HCT116 (cell line): ENCODE results near the gene VLDLR. TPM values are rescaled to one million over a fixed set of nuclear protein-coding genes. Genes with fewer than 3 reads are reported as not detected.

Experiments used
- ATAC-seq: fragments of 200-7000 bp; cut with Tn5 transposase; 2 replicates; pipeline ENCODE4 v1.9.1; 2020; ENCODE audit warnings: mild to moderate bottlenecking, moderate library complexity
- BruUV-seq: library from RNA; stranded (reverse); fragments of 400-500 nt; replicated peaks from 2 replicates; lab custom pipeline; 2021; lab: Mats Ljungman, UMichigan
- CTCF ChIA-PET: fragments of 300-600 bp; sonication (Branson Sonifier 250); formaldehyde crosslinking; loops from one replicate; lab custom pipeline; 2021; ENCODE audit warnings: antibody characterized with exemption; lab: Charles Lee
- POLR2A ChIA-PET: fragments of 300-600, 350-600 bp; sonication (Branson Sonifier 250); formaldehyde crosslinking; loops from one replicate; lab custom pipeline; 2021; ENCODE audit warnings: antibody characterized with exemption; lab: Charles Lee
- RAD21 ChIA-PET, 2 experiments: fragments of 300-600 bp; sonication (Branson Sonifier 250); formaldehyde crosslinking; loops; one replicate each; lab custom pipeline; 2023; ENCODE audit warnings: low total read pairs in 2 of 2; ENCODE audit not compliant: uncharacterized antibody in 2 of 2, unreplicated experiment in 2 of 2, low non-redundant PET in 1 of 2; lab: Charles Lee
- DNase-seq: peaks from one replicate; pipeline ENCODE4 v3.0.0-alpha.2; 2010; ENCODE audit warnings: low read depth, low spot score
- H2AFZ ChIP-seq: fragments of 200-600 bp; shearing (Covaris generic), sonication (generic); 2 replicates; pipeline ENCODE4 v1.6.1; 2017; ENCODE audit warnings: low read depth, mixed run types, mixed read lengths, antibody characterized with exemption, low read length; ENCODE audit not compliant: poor library complexity, severe bottlenecking
- H3K27ac ChIP-seq: 2 replicates; pipeline ENCODE4 v1.5.1; 2012; ENCODE audit warnings: low read depth, low read length
- H3K27me3 ChIP-seq: fragments of 200-600 bp; sonication (generic); 2 replicates; pipeline ENCODE4 v1.6.1; 2016; ENCODE audit warnings: mixed run types, low read length, mixed read lengths; ENCODE audit not compliant: insufficient read depth
- H3K36me3 ChIP-seq, 2 experiments: fragments of 200-500 bp in 1 of 2; fragments of 200-600 bp in 1 of 2; sonication (Bioruptor generic) in 1 of 2; sonication (generic) in 1 of 2; 2 replicates each; pipeline versions ENCODE4 v1.5.1 to v1.6.1; 2014 to 2016; ENCODE audit warnings: low read length in 2 of 2, inconsistent platforms in 1 of 2, mixed read lengths in 1 of 2, mixed run types in 1 of 2; ENCODE audit not compliant: insufficient read depth in 2 of 2, control insufficient read depth in 1 of 2
- H3K4me1 ChIP-seq, 2 experiments: fragments of 200-600 bp in 1 of 2; sonication (generic) in 1 of 2; 2 replicates each; pipeline versions ENCODE4 v1.5.1 to v1.6.1; 2012 to 2017; ENCODE audit warnings: low read length in 2 of 2, inconsistent platforms in 1 of 2, mild to moderate bottlenecking in 1 of 2, mixed read lengths in 1 of 2, mixed run types in 1 of 2, moderate library complexity in 1 of 2; ENCODE audit not compliant: insufficient read depth in 2 of 2, control insufficient read depth in 1 of 2
- H3K4me2 ChIP-seq: fragments of 200-600 bp; sonication (generic); 2 replicates; pipeline ENCODE4 v1.6.1; 2017; ENCODE audit warnings: mixed run types, low read length, mixed read lengths
- H3K4me3 ChIP-seq, 2 experiments: fragments of 200-600 bp in 1 of 2; sonication (generic) in 1 of 2; replicated peaks in 1 of 2; 2 replicates each; pipeline ENCODE4 v1.5.1; 2011 to 2016; ENCODE audit warnings: low read length in 2 of 2, control low read depth in 1 of 2, low read depth in 1 of 2, mild to moderate bottlenecking in 1 of 2, mixed read lengths in 1 of 2, mixed run types in 1 of 2
- H3K79me2 ChIP-seq: fragments of 200-600 bp; sonication (generic); 2 replicates; pipeline ENCODE4 v1.6.1; 2017; ENCODE audit warnings: mild to moderate bottlenecking, mixed run types, low read length, moderate library complexity, mixed read lengths; ENCODE audit not compliant: insufficient read depth
- H3K9ac ChIP-seq: fragments of 200-600 bp; sonication (generic); 2 replicates; pipeline ENCODE4 v1.6.1; 2016; ENCODE audit warnings: low read length, mixed read lengths
- H3K9me2 ChIP-seq: fragments of 200-600 bp; sonication (generic), shearing (Covaris generic); 2 replicates; pipeline ENCODE4 v1.6.1; 2017; ENCODE audit warnings: mixed run types, mild to moderate bottlenecking, moderate library complexity; ENCODE audit not compliant: insufficient read depth
- H3K9me3 ChIP-seq, 2 experiments: fragments of 200-500 bp in 1 of 2; fragments of 200-600 bp in 1 of 2; sonication (Bioruptor generic) in 1 of 2; sonication (generic) in 1 of 2; 2 replicates each; pipeline ENCODE4 v1.6.1; 2014 to 2017; ENCODE audit warnings: low read length in 2 of 2, mixed read lengths in 2 of 2, inconsistent platforms in 1 of 2, low read depth in 1 of 2, mild to moderate bottlenecking in 1 of 2, mixed run types in 1 of 2, moderate library complexity in 1 of 2; ENCODE audit not compliant: control insufficient read depth in 1 of 2, insufficient read depth in 1 of 2
- H4K20me1 ChIP-seq: fragments of 200-600 bp; sonication (generic), shearing (Covaris generic); 2 replicates; pipeline ENCODE4 v1.6.1; 2017; ENCODE audit warnings: mixed run types, mild to moderate bottlenecking, moderate library complexity; ENCODE audit not compliant: insufficient read depth
- ATF3 ChIP-seq: IDR thresholded peaks from 2 replicates; pipeline ENCODE4 v1.6.1; 2012
- EZH2phosphoT487 ChIP-seq: fragments of 200-600 bp; IDR thresholded peaks from 2 replicates; pipeline ENCODE4 v1.6.1; 2018; ENCODE audit warnings: antibody characterized with exemption, borderline replicate concordance
- FOSL1 ChIP-seq: IDR thresholded peaks from 2 replicates; pipeline ENCODE4 v1.6.1; 2012; ENCODE audit warnings: low read depth
- JUND ChIP-seq: IDR thresholded peaks from 2 replicates; pipeline ENCODE4 v1.6.1; 2012
- POLR2A ChIP-seq: IDR thresholded peaks from 2 replicates; pipeline ENCODE4 v1.7.0; 2011; ENCODE audit warnings: borderline replicate concordance; ENCODE audit not compliant: insufficient read depth, insufficient read length; ENCODE audit errors: extremely low read depth
- SIN3A ChIP-seq: IDR thresholded peaks from 2 replicates; pipeline ENCODE4 v1.6.1; 2012; ENCODE audit warnings: low read depth
- SP1 ChIP-seq: IDR thresholded peaks from 2 replicates; pipeline ENCODE4 v1.6.1; 2012; ENCODE audit warnings: low read depth
- SRF ChIP-seq: IDR thresholded peaks from 2 replicates; pipeline ENCODE4 v1.6.1; 2012; ENCODE audit warnings: low read depth
- ZBTB33 ChIP-seq: IDR thresholded peaks from 2 replicates; pipeline ENCODE4 v1.6.1; 2011; ENCODE audit warnings: mild to moderate bottlenecking, low read length, moderate library complexity; ENCODE audit not compliant: insufficient replicate concordance; ENCODE audit errors: extremely low read depth
- ZFX ChIP-seq: fragments of 450-650 bp; IDR thresholded peaks from 2 replicates; pipeline ENCODE4 v1.6.1; 2017
- intact Hi-C: fragments of 100-400 bp; cut with micrococcal nuclease; formaldehyde crosslinking; loops from 2 replicates; pipeline ENCODE4 v1.10.0; 2022
- total RNA-seq: library from RNA; stranded (reverse); gene quantifications from one replicate; pipeline ENCODE4 v1.2.1, GENCODE V29; 2021; ENCODE audit not compliant: unreplicated experiment
- TF ChIP-seq, protein P1 (sequence below): IDR thresholded peaks from 2 replicates; pipeline ENCODE4 v1.6.1; 2012; ENCODE audit warnings: low read depth
- TF ChIP-seq, protein P2 (sequence below), 3 experiments: fragments of 200-600 bp in 1 of 3; sonication (generic) in 1 of 3; IDR thresholded peaks in 2 of 3; conservative IDR thresholded peaks in 1 of 3; 2 replicates each; pipeline ENCODE4 v1.5.1; 2012 to 2017; ENCODE audit warnings: low read depth in 2 of 3, low read length in 2 of 3, antibody characterized with exemption in 1 of 3, borderline replicate concordance in 1 of 3, control low read depth in 1 of 3, mild to moderate bottlenecking in 1 of 3, mixed read lengths in 1 of 3, mixed run types in 1 of 3, moderate library complexity in 1 of 3; ENCODE audit not compliant: insufficient read depth in 1 of 3

Gene VLDLR
- total RNA-seq, 1 experiment from 2014 or later = 0.17 TPM

- ATAC-seq (no peak), DNase-seq (no peak)
- H3K9me2 ChIP-seq = no peaks in the 10 kb centered on the region
- TF ChIP-seq, protein P1, sequence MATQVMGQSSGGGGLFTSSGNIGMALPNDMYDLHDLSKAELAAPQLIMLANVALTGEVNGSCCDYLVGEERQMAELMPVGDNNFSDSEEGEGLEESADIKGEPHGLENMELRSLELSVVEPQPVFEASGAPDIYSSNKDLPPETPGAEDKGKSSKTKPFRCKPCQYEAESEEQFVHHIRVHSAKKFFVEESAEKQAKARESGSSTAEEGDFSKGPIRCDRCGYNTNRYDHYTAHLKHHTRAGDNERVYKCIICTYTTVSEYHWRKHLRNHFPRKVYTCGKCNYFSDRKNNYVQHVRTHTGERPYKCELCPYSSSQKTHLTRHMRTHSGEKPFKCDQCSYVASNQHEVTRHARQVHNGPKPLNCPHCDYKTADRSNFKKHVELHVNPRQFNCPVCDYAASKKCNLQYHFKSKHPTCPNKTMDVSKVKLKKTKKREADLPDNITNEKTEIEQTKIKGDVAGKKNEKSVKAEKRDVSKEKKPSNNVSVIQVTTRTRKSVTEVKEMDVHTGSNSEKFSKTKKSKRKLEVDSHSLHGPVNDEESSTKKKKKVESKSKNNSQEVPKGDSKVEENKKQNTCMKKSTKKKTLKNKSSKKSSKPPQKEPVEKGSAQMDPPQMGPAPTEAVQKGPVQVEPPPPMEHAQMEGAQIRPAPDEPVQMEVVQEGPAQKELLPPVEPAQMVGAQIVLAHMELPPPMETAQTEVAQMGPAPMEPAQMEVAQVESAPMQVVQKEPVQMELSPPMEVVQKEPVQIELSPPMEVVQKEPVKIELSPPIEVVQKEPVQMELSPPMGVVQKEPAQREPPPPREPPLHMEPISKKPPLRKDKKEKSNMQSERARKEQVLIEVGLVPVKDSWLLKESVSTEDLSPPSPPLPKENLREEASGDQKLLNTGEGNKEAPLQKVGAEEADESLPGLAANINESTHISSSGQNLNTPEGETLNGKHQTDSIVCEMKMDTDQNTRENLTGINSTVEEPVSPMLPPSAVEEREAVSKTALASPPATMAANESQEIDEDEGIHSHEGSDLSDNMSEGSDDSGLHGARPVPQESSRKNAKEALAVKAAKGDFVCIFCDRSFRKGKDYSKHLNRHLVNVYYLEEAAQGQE = no peak
- TF ChIP-seq ZFX (no peak), SP1 (no peak), ZBTB33 (no peak), JUND (no peak), ATF3 (no peak), POLR2A (no peak), EZH2phosphoT487 (no peak), SRF (no peak), FOSL1 (no peak), SIN3A (no peak)
- TF ChIP-seq, protein P2, sequence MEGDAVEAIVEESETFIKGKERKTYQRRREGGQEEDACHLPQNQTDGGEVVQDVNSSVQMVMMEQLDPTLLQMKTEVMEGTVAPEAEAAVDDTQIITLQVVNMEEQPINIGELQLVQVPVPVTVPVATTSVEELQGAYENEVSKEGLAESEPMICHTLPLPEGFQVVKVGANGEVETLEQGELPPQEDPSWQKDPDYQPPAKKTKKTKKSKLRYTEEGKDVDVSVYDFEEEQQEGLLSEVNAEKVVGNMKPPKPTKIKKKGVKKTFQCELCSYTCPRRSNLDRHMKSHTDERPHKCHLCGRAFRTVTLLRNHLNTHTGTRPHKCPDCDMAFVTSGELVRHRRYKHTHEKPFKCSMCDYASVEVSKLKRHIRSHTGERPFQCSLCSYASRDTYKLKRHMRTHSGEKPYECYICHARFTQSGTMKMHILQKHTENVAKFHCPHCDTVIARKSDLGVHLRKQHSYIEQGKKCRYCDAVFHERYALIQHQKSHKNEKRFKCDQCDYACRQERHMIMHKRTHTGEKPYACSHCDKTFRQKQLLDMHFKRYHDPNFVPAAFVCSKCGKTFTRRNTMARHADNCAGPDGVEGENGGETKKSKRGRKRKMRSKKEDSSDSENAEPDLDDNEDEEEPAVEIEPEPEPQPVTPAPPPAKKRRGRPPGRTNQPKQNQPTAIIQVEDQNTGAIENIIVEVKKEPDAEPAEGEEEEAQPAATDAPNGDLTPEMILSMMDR (IDR thresholded peaks at IDR 0.05 in 2 of 3, conservative IDR thresholded peaks at IDR 0.05 in 1 of 3; ENCODE audit: borderline replicate concordance in 1 of 3, insufficient read depth in 1 of 3, low read depth in 2 of 3, low read length in 2 of 3) = no peak
- H3K4me3 ChIP-seq = no peak overlapping the region
- no peaks in the 10 kb centered on the region for H4K20me1 ChIP-seq
- H3K79me2 ChIP-seq = no peaks in the 10 kb centered on the region
- H2AFZ ChIP-seq = no peak overlapping the region
- POLR2A ChIA-PET = no interaction called here
- no peaks in the 10 kb centered on the region for H3K9me3 ChIP-seq
- no TSS peak for BruUV-seq
- no peaks in the 10 kb centered on the region for H3K27me3 ChIP-seq
- CTCF ChIA-PET = no interaction called here
- no peaks in the 10 kb centered on the region for H3K4me1 ChIP-seq
- no peak overlapping the region for H3K9ac ChIP-seq
- H3K4me2 ChIP-seq = no peak overlapping the region
- intact Hi-C loops = no loop called here
- H3K27ac ChIP-seq = no peak overlapping the region
- RAD21 ChIA-PET = no interaction called here
- H3K36me3 ChIP-seq = no peaks in the 10 kb centered on the region
Measured at GRCh38 chr9:2688636-2689035, 67.0 kb downstream of the VLDLR start.
